Activated T-cell treated with anti-CD3 and anti-CD28 coated beads, Interleukin-2, amount 50 U/mL, for 4 hours (primary cell): Measurements from ENCODE around the gene RYR2. TPM values are rescaled to one million over a fixed set of nuclear protein-coding genes. Genes with fewer than 3 reads are reported as not detected.
A peak's percentile ranks its signal among the peaks of the same experiment; 100 is the strongest.

Source experiments
- ATAC-seq, 2 donors: fragments of 200-7000 bp; cut with Tn5 transposase; one replicate each; pipeline ENCODE4 v1.10.0; 2021
- DNase-seq: peaks from one replicate; pipeline ENCODE4 v3.0.0-alpha.2; 2020
- H3K27me3 Mint-ChIP-seq: one replicate; pipeline ENCODE4 v1.8.0; 2021; ENCODE audit warnings: low read depth, mixed read lengths
- H3K36me3 Mint-ChIP-seq: one replicate; pipeline ENCODE4 v1.8.0; 2022; ENCODE audit warnings: mixed read lengths; ENCODE audit not compliant: insufficient read depth
- H3K4me1 Mint-ChIP-seq: one replicate; pipeline ENCODE4 v1.8.0; 2021; ENCODE audit warnings: low read depth, mixed read lengths
- H3K4me3 Mint-ChIP-seq: one replicate; pipeline ENCODE4 v1.8.0; 2021; ENCODE audit warnings: mild to moderate bottlenecking, moderate library complexity, mixed read lengths
- H3K9me3 Mint-ChIP-seq: one replicate; pipeline ENCODE4 v1.8.0; 2021; ENCODE audit warnings: mixed read lengths
- total RNA-seq, 3 donors: library from RNA; stranded (reverse); gene quantifications; one replicate each; pipeline ENCODE4 v1.2.1, GENCODE V29; 2021

Gene RYR2
- total RNA-seq, 3 donors from 2014 or later: 0.05 to 0.08 (median 0.05) TPM

DNA sequence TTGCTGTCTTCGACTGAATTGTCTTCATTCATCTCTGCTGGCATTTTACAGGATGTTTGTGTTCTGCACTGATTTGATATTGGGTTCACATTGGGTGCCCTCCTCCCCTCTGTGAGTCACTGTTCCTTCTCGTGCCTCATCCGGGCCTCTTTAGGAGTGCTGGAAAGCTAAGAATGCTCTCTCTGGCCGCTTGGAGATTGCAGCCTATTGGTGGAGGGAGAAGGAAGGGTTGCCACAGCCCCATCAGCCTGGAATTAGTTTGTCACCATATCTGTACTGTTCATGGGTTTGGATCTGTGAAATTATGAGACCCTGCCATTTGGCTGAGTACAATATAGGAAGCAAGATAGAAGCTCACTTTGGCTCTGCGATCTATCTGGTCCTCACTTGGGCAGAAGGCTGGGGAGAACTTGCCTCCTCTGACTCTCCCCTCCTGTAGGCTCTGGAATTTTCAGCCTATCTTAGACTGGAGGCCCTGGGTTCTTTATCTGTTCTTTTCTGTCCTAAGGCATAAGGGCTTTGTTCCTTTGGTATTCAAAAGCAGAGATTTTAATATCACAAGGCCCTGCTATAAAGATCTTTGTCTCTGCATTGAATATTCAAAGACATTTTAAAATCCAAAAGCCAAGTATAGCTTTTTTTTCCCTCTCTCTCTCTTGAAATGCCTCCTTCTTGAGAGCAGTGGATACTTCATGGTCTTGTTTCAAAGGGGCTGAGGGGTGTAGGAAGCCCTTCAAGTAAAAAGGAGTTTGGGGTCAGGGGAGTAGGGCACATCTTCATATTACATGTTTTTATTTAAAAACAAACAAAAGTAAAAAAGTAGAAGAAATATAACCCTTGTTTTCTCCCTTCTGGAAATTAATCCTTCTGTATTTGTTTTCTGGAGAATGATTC lies 500.8 kb downstream of the RYR2 start:
- no peak overlapping the region for H3K4me3 Mint-ChIP-seq
- H3K9me3 Mint-ChIP-seq: no peaks in the 10 kb centered on the region
- H3K27me3 Mint-ChIP-seq: no peaks in the 10 kb centered on the region
- no peaks in the 10 kb centered on the region for H3K4me1 Mint-ChIP-seq
- H3K36me3 Mint-ChIP-seq: no peaks in the 10 kb centered on the region
- DNase-seq (no peak), ATAC-seq (no peak)

DNA sequence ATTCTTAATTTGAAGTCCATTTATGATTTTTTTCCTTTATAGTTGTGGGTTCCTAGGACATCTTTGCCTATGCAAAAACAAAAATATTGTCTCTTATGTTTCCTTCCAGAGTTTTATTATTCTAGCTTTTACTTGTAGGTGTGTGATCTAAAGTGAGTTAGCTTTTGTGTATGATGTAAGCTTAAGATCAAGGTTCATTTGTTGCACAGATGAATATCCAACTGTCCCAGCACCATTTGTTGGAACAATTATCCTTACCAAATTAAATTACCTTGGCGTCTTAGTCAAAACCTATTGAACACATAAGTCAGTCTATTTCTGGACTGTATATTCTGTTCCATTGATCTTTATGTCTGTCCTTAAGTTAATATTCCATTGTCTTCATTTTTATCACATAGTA lies 511.1 kb downstream of the RYR2 start:
- Mint-ChIP-seq H3K4me3 (no peak overlapping the region), H3K36me3 (no peaks in the 10 kb centered on the region), H3K27me3 (no peaks in the 10 kb centered on the region), H3K9me3 (no peaks in the 10 kb centered on the region), H3K4me1 (no peaks in the 10 kb centered on the region)
- ATAC-seq (no peak), DNase-seq (no peak)

DNA sequence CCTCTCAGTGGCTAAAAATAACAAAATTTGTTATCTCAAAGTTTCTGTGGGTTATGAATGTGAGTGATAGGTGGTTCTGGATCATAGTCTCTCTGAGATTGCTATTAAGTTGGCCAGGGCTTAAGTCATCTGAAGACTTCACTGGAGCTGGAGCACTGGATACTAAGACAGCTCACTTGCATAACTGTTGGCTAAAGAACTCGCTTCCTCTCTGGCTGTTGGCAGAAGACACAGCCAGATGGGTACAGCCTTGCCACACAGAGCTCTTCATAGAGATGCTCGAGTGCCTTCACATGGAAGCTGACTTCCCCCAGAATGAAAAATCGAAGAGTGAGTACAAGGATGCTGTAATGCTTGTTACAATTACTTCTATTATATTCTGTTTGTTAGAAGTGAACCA lies 514.9 kb downstream of the RYR2 start:
- DNase-seq (no peak), ATAC-seq (no peak)
- H3K27me3 Mint-ChIP-seq: peaks cover 10% of the 10 kb centered on the region
- no peaks in the 10 kb centered on the region for H3K36me3 Mint-ChIP-seq
- no peaks in the 10 kb centered on the region for H3K4me1 Mint-ChIP-seq
- no peak overlapping the region for H3K4me3 Mint-ChIP-seq
- peaks cover 5% of the 10 kb centered on the region for H3K9me3 Mint-ChIP-seq

- Mint-ChIP-seq H3K27me3 (peaks cover 10% of the 10 kb centered on the region), H3K9me3 (peaks cover 5% of the 10 kb centered on the region), H3K36me3 (no peaks in the 10 kb centered on the region), H3K4me3 (no peak overlapping the region), H3K4me1 (no peaks in the 10 kb centered on the region)
- DNase-seq (no peak), ATAC-seq (peak; percentile 48 to 58)
Measured at GRCh38 chr1:237562242-237562823, 520.3 kb downstream of the RYR2 start.

GRCh38 chr1:237565236-237565635 lies 523.3 kb downstream of the RYR2 start:
- no peaks in the 10 kb centered on the region for H3K36me3 Mint-ChIP-seq
- DNase-seq: no peak
- ATAC-seq: no peak

DNA sequence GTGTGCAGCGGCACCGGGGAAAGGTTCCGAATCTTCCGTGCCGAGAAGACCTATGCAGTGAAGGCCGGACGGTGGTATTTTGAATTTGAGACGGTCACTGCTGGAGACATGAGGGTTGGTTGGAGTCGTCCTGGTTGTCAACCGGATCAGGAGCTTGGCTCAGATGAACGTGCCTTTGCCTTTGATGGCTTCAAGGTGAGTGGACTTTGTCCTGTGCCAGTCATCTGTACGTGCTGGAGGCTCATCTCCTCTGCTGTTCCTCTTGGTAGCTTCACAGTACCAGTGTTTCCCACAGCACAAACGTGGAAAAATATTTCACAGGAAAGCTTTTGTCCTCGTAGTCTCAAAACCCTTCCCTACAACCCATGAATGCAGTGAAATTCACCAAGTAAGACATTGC lies 524.6 kb downstream of the RYR2 start:
- ATAC-seq (no peak), DNase-seq (no peak)
- Mint-ChIP-seq H3K9me3 (no peaks in the 10 kb centered on the region), H3K36me3 (no peaks in the 10 kb centered on the region), H3K4me1 (no peaks in the 10 kb centered on the region), H3K27me3 (peaks cover 3% of the 10 kb centered on the region), H3K4me3 (no peak overlapping the region)

More at GRCh38 chr1:237565236-237565635, 523.3 kb downstream of the RYR2 start:
- Mint-ChIP-seq H3K9me3 (no peaks in the 10 kb centered on the region), H3K27me3 (peaks cover 12% of the 10 kb centered on the region), H3K4me1 (no peaks in the 10 kb centered on the region), H3K4me3 (no peak overlapping the region)

DNA sequence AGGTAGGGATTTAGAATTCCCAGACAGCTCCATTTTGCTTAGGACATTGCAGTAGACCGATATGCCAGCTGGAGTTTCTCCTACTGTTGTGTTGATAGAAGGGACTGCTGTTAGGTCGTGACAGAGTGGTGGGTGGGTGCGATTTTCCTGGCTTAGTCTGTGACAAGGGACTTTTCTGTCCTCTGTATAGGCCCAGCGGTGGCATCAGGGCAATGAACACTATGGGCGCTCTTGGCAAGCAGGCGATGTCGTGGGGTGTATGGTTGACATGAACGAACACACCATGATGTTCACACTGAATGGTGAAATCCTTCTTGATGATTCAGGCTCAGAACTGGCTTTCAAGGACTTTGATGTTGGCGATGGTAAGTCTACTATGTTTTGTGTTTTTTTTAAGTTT lies 527.0 kb downstream of the RYR2 start:
- no peak overlapping the region for H3K4me3 Mint-ChIP-seq
- no peak for DNase-seq

GRCh38 chr1:237570530-237570929 lies 528.5 kb downstream of the RYR2 start:
- Mint-ChIP-seq H3K27me3 (peaks cover 4% of the 10 kb centered on the region), H3K4me1 (no peaks in the 10 kb centered on the region), H3K36me3 (no peaks in the 10 kb centered on the region), H3K9me3 (no peaks in the 10 kb centered on the region), H3K4me3 (no peak overlapping the region)
- no peak for DNase-seq
- ATAC-seq: no peak

More for the DNA sequence above, 527.0 kb downstream of the RYR2 start:
- Mint-ChIP-seq H3K27me3 (peaks cover 4% of the 10 kb centered on the region), H3K9me3 (no peaks in the 10 kb centered on the region), H3K4me1 (no peaks in the 10 kb centered on the region), H3K36me3 (no peaks in the 10 kb centered on the region)
- ATAC-seq: no peak

GRCh38 chr1:237574536-237574935 lies 532.6 kb downstream of the RYR2 start:
- ATAC-seq: no peak
- Mint-ChIP-seq H3K27me3 (peaks cover 4% of the 10 kb centered on the region), H3K4me1 (no peaks in the 10 kb centered on the region), H3K36me3 (no peaks in the 10 kb centered on the region), H3K9me3 (no peaks in the 10 kb centered on the region), H3K4me3 (no peak overlapping the region)
- DNase-seq: no peak

- DNase-seq: no peak
Measured at GRCh38 chr1:237578540-237578939, 536.6 kb downstream of the RYR2 start.

GRCh38 chr1:237580726-237581125 lies 538.7 kb downstream of the RYR2 start:
- H3K4me3 Mint-ChIP-seq: no peak overlapping the region
- H3K9me3 Mint-ChIP-seq: peaks cover 4% of the 10 kb centered on the region
- ATAC-seq (no peak), DNase-seq (no peak)
- no peaks in the 10 kb centered on the region for H3K4me1 Mint-ChIP-seq
- H3K27me3 Mint-ChIP-seq: no peaks in the 10 kb centered on the region
- no peaks in the 10 kb centered on the region for H3K36me3 Mint-ChIP-seq

More at GRCh38 chr1:237578540-237578939, 536.6 kb downstream of the RYR2 start:
- H3K9me3 Mint-ChIP-seq: peaks cover 4% of the 10 kb centered on the region
- no peaks in the 10 kb centered on the region for H3K27me3 Mint-ChIP-seq
- H3K4me1 Mint-ChIP-seq: no peaks in the 10 kb centered on the region
- H3K4me3 Mint-ChIP-seq: no peak overlapping the region
- no peak for ATAC-seq
- no peaks in the 10 kb centered on the region for H3K36me3 Mint-ChIP-seq

- Mint-ChIP-seq H3K27me3 (no peaks in the 10 kb centered on the region), H3K4me3 (no peak overlapping the region)
Measured at GRCh38 chr1:237583270-237583669, 541.3 kb downstream of the RYR2 start.

GRCh38 chr1:237583756-237584155 lies 541.8 kb downstream of the RYR2 start:
- Mint-ChIP-seq H3K27me3 (no peaks in the 10 kb centered on the region), H3K36me3 (no peaks in the 10 kb centered on the region), H3K4me1 (no peaks in the 10 kb centered on the region), H3K9me3 (peaks cover 4% of the 10 kb centered on the region), H3K4me3 (no peak overlapping the region)
- ATAC-seq (no peak), DNase-seq (no peak)

More at GRCh38 chr1:237583270-237583669, 541.3 kb downstream of the RYR2 start:
- DNase-seq (no peak), ATAC-seq (no peak)
- H3K4me1 Mint-ChIP-seq: no peaks in the 10 kb centered on the region
- H3K9me3 Mint-ChIP-seq: peaks cover 4% of the 10 kb centered on the region
- H3K36me3 Mint-ChIP-seq: no peaks in the 10 kb centered on the region

GRCh38 chr1:237590386-237590785 lies 548.4 kb downstream of the RYR2 start:
- Mint-ChIP-seq H3K9me3 (peaks cover 3% of the 10 kb centered on the region), H3K4me1 (no peaks in the 10 kb centered on the region), H3K36me3 (no peaks in the 10 kb centered on the region), H3K4me3 (no peak overlapping the region), H3K27me3 (peaks cover 3% of the 10 kb centered on the region)
- ATAC-seq (no peak), DNase-seq (no peak)

- Mint-ChIP-seq H3K27me3 (peaks cover 3% of the 10 kb centered on the region), H3K4me3 (no peak overlapping the region), H3K4me1 (no peaks in the 10 kb centered on the region), H3K36me3 (no peaks in the 10 kb centered on the region), H3K9me3 (peaks cover 11% of the 10 kb centered on the region)
- DNase-seq: no peak
- ATAC-seq: no peak
Measured at GRCh38 chr1:237591353-237591752, 549.4 kb downstream of the RYR2 start.
